Epithelial cell of alveolus of lung (primary cell): ENCODE data around the gene SLC10A6. TPM values are rescaled to one million over a fixed set of nuclear protein-coding genes. Genes with fewer than 3 reads are reported as not detected.

Source experiments
- total RNA-seq: library from RNA; depleted of rRNA; stranded (reverse); fragments of >200 nt; gene quantifications from 2 replicates; pipeline ENCODE4 v1.2.1, GENCODE V29; 2015

Gene SLC10A6, protein sequence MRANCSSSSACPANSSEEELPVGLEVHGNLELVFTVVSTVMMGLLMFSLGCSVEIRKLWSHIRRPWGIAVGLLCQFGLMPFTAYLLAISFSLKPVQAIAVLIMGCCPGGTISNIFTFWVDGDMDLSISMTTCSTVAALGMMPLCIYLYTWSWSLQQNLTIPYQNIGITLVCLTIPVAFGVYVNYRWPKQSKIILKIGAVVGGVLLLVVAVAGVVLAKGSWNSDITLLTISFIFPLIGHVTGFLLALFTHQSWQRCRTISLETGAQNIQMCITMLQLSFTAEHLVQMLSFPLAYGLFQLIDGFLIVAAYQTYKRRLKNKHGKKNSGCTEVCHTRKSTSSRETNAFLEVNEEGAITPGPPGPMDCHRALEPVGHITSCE
- total RNA-seq: 0.16 TPM in 1 of 2 replicates, not detected in the other

GRCh38 chr4:86848732-86849619 is at the start of gene SLC10A6:
TSS of gene SLC10A6 (minus strand) at chr4:86849384. CDS start at chr4:86849115, 269 bp downstream.

DNA sequence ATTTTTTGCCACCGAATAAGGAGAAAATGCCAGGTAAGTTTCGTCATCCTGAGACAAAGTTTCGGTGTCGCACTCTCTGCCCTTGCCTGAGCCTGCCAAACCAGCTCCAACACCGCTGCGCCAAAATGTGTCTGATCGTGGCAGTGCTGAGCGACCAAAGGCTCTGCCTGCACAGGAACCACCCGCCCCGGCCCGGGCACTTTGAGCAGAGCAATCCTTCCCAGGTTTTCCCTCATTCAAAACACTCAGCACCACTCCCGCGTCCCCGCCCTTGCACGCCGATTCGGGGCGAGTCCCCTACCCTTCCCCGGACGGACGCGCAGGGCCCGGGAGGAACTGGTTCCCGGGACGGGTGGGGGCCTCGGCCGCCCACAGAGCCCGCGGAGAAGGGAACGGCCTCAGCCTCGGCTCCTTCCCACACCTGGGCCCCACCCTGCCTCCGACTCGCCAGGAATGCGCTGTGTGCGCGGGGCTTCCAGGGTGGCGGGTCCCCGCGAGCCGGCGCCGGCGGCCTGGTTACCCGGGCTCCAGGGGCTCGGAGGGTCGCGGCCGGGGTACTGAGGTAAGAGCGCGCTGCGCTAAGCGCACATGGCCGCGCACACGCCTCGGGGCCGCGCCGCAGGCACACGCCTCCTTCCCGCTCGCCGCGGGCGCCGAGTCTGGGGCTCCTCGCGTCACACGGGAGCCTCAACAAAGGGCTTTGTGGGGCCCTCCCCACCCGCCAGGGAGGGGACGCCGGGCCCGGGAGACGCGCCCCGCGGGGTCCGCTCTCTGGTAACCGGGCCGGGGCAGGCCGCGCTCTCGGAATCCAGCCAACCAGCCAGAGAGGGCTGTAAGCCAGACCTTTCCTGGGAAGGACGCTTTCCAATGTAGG is 42.8 kb upstream of the SLC10A6 start, which contains the start of gene C4orf36:
Gene C4orf36 (minus strand): TSS at position 661 of the 874 bp plus-strand sequence. CDS start 902 bp downstream, outside the sequence.

Other genes starting within 250 kb of the SLC10A6 start
- 8.6 TPM in 1 of 2 replicates, not detected in the other for gene C4orf36, start 43.0 kb upstream of the SLC10A6 start, total RNA-seq
- gene AFF1, start 85.6 kb upstream of the SLC10A6 start, total RNA-seq: 10.9 and 17.4 TPM in 2 replicates